HG02763 (cell line): Measurements from ENCODE around the gene NUP98.
"Not testable (repeated sequence)": the region's sequence is repeated elsewhere in the genome, so short reads cannot be mapped to it uniquely, and the experiment has no call there.

ENCODE experiments used
- ATAC-seq: cut with Tn5 transposase; IDR thresholded peaks from one replicate; pipeline ENCODE4 v1.9.1; 2021; ENCODE audit warnings: mild to moderate bottlenecking, moderate library complexity; ENCODE audit not compliant: unreplicated experiment

Gene NUP98

GRCh38 chr11:3679077-3679476 lies 118.3 kb downstream of the NUP98 start:
- no peak for ATAC-seq

DNA sequence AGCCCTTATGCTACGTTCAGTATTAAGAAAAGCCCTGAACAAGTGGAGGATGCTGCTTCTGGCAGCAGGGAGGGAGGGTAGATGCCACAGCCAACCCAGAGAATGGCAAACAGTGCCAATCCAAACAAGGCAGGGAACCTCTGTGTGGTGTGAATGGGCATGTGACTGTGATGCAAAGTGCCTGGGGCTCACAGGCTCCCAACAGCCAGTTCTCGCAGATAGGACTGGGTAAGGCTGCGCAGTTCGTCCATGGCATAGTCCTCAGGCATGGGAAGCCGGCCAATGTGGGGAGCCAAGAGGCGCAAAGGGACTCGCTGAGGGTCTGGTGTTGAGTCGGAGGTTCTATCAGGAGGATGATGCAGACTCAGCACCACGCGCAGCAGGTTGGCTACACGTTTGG lies 121.4 kb downstream of the NUP98 start:
- ATAC-seq: no peak

- no peak for ATAC-seq
These were observed 123.2 kb downstream of the NUP98 start for GRCh38 chr11:3674189-3674588.

- no peak for ATAC-seq
These were observed 125.8 kb downstream of the NUP98 start, which contains the start of gene CHRNA10 for GRCh38 chr11:3671334-3672254. CHRNA10 (minus strand) TSS chr11:3671384; CDS start chr11:3671312, 72 bp downstream.

DNA sequence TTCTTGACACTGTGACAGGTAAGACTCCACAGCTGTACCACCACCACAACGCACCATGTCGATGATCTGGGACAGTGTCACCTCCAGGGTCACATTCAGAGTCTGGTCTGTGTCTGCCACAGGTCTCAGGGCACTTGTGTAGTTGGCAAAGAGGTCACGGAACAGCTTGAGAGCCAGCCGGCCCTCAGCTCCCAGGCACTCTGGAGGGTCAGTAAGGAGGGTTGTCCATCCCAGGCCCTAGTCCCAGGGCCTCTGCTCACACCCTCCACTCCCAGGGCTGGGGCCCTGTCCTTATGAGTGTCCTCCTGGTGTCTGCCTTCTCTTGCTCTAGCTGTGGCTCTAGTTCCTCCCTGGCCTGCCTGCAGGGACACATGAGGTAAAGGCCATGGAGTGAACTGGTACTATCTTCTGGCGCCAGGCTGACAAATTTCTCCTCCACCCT lies 127.6 kb downstream of the NUP98 start:
- ATAC-seq: no peak

DNA sequence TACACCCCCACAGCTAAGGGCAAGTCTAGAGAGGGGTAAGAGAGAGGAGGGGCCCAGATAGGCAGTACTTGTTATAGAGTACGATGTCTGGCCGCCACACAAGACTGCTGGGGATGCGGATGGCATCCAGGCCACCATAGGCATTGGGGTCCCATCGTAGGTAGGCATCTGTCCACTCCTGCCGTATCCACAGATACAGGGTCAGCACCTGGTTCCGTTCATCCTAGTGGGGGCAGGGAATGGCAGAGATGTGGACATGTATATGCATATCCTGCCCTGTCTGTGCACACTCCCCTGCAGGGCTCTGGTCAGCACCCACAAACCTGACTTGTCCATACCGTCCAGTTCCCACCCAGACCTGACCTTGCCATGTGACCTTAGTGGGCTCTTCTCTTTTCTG lies 128.2 kb downstream of the NUP98 start:
- no peak for ATAC-seq

- no peak for ATAC-seq
These were observed 130.0 kb downstream of the NUP98 start for GRCh38 chr11:3667149-3668035.

GRCh38 chr11:3666023-3666530 lies 131.3 kb downstream of the NUP98 start:
- no peak for ATAC-seq

DNA sequence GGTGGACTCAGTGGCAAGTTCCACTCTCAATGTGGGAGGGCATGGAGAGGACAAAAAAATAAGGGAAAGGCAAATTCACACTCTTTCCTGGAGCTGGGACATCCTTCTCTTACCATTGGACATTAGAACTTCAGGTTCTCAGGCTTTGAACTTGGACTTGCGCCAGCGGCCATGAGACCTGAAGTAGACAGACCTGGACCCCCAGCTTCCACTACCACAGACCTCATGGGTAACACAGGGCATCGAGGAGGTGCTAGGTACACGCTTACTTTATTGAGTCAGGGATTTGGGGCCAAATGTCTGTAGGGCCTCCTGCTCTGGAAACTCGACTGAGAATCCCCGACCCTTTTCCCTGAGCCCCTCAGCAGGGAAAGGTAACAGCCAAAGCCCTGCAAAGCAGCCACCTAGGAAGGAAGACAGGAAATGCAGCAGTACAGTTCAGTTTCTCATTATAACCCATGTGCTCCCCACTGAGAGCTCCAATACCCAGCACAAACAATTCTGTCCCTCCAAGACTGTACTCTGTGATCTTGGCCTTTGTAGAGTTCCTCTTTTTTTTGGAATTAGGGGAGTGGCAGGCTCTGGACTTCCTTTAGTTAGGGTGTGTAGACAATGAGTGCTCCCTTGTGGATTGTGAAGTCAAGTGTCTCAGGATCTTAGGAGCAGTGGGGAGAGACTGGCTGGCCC lies 131.9 kb downstream of the NUP98 start:
- ATAC-seq: no peak

- ATAC-seq: no peak
These were observed 133.2 kb downstream of the NUP98 start for GRCh38 chr11:3664032-3664630.

- ATAC-seq: no peak
These were observed 134.5 kb downstream of the NUP98 start for GRCh38 chr11:3662856-3663255.

GRCh38 chr11:3660960-3661359 lies 136.4 kb downstream of the NUP98 start:
- ATAC-seq: no peak

DNA sequence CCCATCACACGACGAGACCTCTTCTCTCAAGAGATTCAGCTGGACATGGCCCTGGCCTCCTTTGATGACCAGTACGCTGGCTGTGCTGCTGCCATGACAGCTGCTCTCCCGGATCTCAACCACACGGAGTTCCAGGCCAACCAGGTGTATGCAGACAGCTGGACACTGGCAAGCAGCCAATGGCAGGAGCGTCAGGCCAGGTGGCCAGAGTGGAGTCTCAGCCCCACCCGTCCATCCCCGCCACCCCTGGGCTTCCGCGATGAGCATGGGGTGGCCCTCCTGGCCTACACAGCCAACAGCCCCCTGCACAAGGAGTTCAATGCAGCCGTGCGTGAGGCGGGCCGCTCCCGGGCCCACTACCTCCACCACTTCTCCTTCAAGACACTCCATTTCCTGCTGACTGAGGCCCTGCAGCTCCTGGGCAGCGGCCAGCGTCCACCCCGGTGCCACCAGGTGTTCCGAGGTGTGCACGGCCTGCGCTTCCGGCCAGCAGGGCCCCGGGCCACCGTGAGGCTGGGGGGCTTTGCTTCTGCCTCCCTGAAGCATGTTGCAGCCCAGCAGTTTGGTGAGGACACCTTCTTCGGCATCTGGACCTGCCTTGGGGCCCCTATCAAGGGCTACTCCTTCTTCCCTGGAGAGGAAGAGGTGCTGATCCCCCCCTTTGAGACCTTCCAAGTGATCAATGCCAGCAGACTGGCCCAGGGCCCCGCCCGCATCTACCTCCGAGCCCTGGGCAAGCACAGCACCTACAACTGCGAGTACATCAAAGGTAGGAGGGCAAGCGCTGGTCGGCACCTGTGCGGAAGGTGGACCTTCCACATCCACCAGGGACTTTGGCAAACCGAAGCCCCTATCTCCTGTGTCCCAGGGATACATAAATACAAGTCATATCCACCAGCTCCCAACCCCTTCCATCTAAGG lies 137.5 kb downstream of the NUP98 start:
- no peak for ATAC-seq

- ATAC-seq: no peak
These were observed 139.1 kb downstream of the NUP98 start for GRCh38 chr11:3658252-3658651.

DNA sequence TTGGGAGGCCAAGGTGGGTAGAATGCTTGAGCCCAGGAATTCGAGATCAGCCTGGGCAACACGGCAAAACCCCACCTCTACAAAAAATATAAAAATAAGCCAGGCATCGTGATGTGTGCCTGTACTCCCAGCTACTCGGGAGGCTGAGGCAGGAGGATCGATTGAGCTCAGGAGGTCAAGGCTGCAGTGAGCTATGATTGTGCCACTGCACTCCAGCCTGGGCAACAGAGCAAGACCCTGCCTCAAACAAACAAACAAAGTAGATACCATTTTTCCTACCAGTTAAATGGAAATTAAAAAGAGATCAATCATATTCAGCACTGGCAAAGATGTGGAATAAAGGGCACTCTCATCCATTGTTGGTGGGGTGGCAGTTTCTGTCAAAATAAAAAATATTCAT lies 140.0 kb downstream of the NUP98 start:
- not testable (repeated sequence) for ATAC-seq

DNA sequence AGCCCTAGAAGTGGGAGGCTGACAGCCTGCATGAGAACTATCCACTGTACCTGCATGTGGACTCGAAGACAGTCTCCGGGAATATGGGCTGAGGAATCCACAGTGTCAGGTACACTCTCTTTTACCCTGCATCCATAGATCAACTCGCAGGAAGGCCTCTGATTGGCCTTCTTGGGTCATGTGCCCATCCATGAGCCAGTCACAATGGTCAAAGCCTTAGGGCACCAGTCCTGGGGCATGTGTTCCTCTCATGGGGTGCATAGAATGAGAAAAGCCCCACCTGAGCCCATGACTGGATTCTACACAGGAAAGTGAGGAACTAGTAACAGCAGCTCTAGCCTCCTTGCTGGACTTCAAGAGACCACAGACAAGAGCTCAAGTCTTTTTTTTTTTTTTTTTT lies 141.8 kb downstream of the NUP98 start:
- ATAC-seq: no peak

GRCh38 chr11:3652514-3652913 lies 144.8 kb downstream of the NUP98 start:
- ATAC-seq: not testable (repeated sequence)

GRCh38 chr11:3649374-3649773 lies 148.0 kb downstream of the NUP98 start:
- not testable (repeated sequence) for ATAC-seq

- not testable (repeated sequence) for ATAC-seq
These were observed 148.5 kb downstream of the NUP98 start for GRCh38 chr11:3648843-3649242.
